Caco-2 (cell line): ENCODE data around the gene ARHGAP15. TPM values are rescaled to one million over a fixed set of nuclear protein-coding genes. Genes with fewer than 3 reads are reported as not detected.

Source experiments
- BruUV-seq: library from RNA; stranded (reverse); fragments of 400-500 nt; replicated peaks from 2 replicates; lab custom pipeline; 2021; lab: Mats Ljungman, UMichigan
- CTCF ChIA-PET: fragments of 300-600 bp; sonication (Branson Sonifier 250); formaldehyde crosslinking; loops from one replicate; lab custom pipeline; 2022; ENCODE audit warnings: antibody characterized with exemption; lab: Charles Lee
- POLR2A ChIA-PET: fragments of 300-600 bp; sonication (Branson Sonifier 250); formaldehyde crosslinking; loops from one replicate; lab custom pipeline; 2022; ENCODE audit warnings: antibody characterized with exemption; lab: Charles Lee
- DNase-seq, 2 experiments: peaks; one replicate each; pipeline versions ENCODE4 v3.0.0 to v3.0.0-alpha.2; 2020 to 2022
- H3K27me3 ChIP-seq: replicated peaks from 2 replicates; pipeline ENCODE4 v1.6.0; 2011; ENCODE audit warnings: low read length; ENCODE audit not compliant: control insufficient read depth, insufficient read depth
- H3K36me3 ChIP-seq: 2 replicates; pipeline ENCODE4 v1.5.1; 2011; ENCODE audit warnings: low read length; ENCODE audit not compliant: control insufficient read depth, insufficient read depth
- H3K4me1 ChIP-seq: fragments of 250-450 bp; sonication (Bioruptor Pico); 2 replicates; pipeline ENCODE4 v1.5.1; 2020; ENCODE audit warnings: mild to moderate bottlenecking
- H3K4me3 ChIP-seq: 2 replicates; pipeline ENCODE4 v1.5.1; 2011; ENCODE audit warnings: low read depth, mild to moderate bottlenecking, control low read depth, low read length
- H3K9me3 ChIP-seq: fragments of 250-450 bp; sonication (Bioruptor Pico); 2 replicates; pipeline ENCODE4 v1.5.1; 2020; ENCODE audit warnings: mild to moderate bottlenecking, moderate library complexity
- H3K27ac Mint-ChIP-seq: one replicate; pipeline ENCODE4 v1.8.0; 2022; ENCODE audit warnings: mixed read lengths; ENCODE audit not compliant: unreplicated experiment
- H3K27me3 Mint-ChIP-seq: one replicate; pipeline ENCODE4 v1.8.0; 2022; ENCODE audit warnings: mixed read lengths; ENCODE audit not compliant: insufficient read depth, unreplicated experiment
- H3K36me3 Mint-ChIP-seq: one replicate; pipeline ENCODE4 v1.8.0; 2022; ENCODE audit warnings: mild to moderate bottlenecking, mixed read lengths; ENCODE audit not compliant: insufficient read depth, unreplicated experiment
- H3K4me1 Mint-ChIP-seq: one replicate; pipeline ENCODE4 v1.8.0; 2022; ENCODE audit warnings: low read depth, mixed read lengths; ENCODE audit not compliant: unreplicated experiment
- H3K4me3 Mint-ChIP-seq: one replicate; pipeline ENCODE4 v1.8.0; 2022; ENCODE audit warnings: mild to moderate bottlenecking, moderate library complexity, mixed read lengths; ENCODE audit not compliant: unreplicated experiment
- H3K9me3 Mint-ChIP-seq: one replicate; pipeline ENCODE4 v1.8.0; 2022; ENCODE audit warnings: mixed read lengths; ENCODE audit not compliant: unreplicated experiment
- intact Hi-C: fragments of 100-400 bp; cut with micrococcal nuclease; formaldehyde crosslinking; loops from one replicate; pipeline ENCODE4 v1.10.0; 2022; ENCODE audit not compliant: unreplicated experiment
- total RNA-seq: library from RNA; stranded (reverse); gene quantifications from 2 replicates; pipeline ENCODE4 v1.2.3, GENCODE V29; 2022
- TF ChIP-seq, protein P1 (sequence below), 2 experiments: fragments of 200-600 bp in 1 of 2; IDR thresholded peaks; 1 replicate in 1 of 2; 2 replicates in 1 of 2; pipeline versions ENCODE4 v1.5.1 to v1.8.0; 2011 to 2022; ENCODE audit warnings: antibody characterized with exemption in 1 of 2, control low read depth in 1 of 2, inconsistent platforms in 1 of 2, low read depth in 1 of 2, low read length in 1 of 2, mild to moderate bottlenecking in 1 of 2, moderate library complexity in 1 of 2; ENCODE audit not compliant: insufficient read depth in 1 of 2, severe bottlenecking in 1 of 2, unreplicated experiment in 1 of 2

Gene ARHGAP15
- total RNA-seq, 1 experiment from 2014 or later, result not detected

DNA sequence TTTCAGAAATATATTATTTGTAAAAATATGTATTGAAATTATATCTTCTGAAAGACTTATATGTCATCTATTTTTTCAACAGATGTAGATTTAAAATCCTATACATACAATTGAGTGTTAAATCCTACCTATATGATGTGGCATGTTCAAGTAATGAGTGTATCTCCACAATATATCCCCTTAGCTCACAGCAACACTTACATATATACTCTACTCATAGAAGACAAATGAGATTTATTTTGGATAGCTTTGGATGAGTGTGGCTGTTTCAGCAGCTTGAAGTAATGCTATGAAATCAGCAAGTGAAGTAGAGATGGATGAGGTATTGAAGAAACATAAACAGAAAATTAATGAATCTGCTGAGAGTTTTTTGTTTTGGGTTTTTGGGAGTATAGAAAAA, 263.1 kb downstream of the ARHGAP15 start:
- Histone ChIP-seq H3K27me3 (no peaks in the 10 kb centered on the region), H3K4me3 (no peak overlapping the region), H3K4me1 (no peaks in the 10 kb centered on the region), H3K36me3 (no peaks in the 10 kb centered on the region), H3K9me3 (no peaks in the 10 kb centered on the region)
- TF ChIP-seq, protein P1, sequence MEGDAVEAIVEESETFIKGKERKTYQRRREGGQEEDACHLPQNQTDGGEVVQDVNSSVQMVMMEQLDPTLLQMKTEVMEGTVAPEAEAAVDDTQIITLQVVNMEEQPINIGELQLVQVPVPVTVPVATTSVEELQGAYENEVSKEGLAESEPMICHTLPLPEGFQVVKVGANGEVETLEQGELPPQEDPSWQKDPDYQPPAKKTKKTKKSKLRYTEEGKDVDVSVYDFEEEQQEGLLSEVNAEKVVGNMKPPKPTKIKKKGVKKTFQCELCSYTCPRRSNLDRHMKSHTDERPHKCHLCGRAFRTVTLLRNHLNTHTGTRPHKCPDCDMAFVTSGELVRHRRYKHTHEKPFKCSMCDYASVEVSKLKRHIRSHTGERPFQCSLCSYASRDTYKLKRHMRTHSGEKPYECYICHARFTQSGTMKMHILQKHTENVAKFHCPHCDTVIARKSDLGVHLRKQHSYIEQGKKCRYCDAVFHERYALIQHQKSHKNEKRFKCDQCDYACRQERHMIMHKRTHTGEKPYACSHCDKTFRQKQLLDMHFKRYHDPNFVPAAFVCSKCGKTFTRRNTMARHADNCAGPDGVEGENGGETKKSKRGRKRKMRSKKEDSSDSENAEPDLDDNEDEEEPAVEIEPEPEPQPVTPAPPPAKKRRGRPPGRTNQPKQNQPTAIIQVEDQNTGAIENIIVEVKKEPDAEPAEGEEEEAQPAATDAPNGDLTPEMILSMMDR (IDR thresholded peaks at IDR 0.05; ENCODE audit: insufficient read depth in 1 of 2, low read depth in 1 of 2, low read length in 1 of 2, severe bottlenecking in 1 of 2, unreplicated experiment in 1 of 2), result no peak
- DNase-seq, result no peak
- Mint-ChIP-seq H3K9me3 (no peaks in the 10 kb centered on the region), H3K4me1 (no peaks in the 10 kb centered on the region), H3K27ac (no peak overlapping the region), H3K36me3 (no peaks in the 10 kb centered on the region), H3K27me3 (peaks cover 3% of the 10 kb centered on the region), H3K4me3 (no peak overlapping the region)
- POLR2A ChIA-PET, result no interaction called here
- intact Hi-C loops, result no loop called here
- BruUV-seq, result no TSS peak
- CTCF ChIA-PET, result no interaction called here

DNA sequence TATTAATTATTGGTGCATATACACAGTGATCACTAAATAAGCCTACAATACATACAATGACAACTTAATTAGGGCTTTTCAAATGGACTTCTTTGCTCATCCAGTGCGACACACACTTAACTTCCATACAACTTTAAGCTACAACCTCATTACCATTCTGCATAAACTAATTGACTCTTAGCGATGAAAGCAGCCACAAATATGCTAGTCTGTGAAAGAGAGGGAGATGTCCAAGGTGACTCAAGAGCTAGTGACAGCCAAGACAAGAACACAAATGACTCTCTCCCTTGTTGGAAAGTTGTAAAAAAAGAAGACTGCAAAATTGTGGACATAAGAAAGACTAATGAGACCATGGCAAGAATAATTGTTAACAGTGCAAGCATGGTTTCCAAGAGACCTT, 264.8 kb downstream of the ARHGAP15 start:
- Histone ChIP-seq H3K4me3 (no peak overlapping the region), H3K9me3 (no peaks in the 10 kb centered on the region), H3K36me3 (no peaks in the 10 kb centered on the region), H3K4me1 (no peaks in the 10 kb centered on the region), H3K27me3 (no peaks in the 10 kb centered on the region)
- BruUV-seq, result no TSS peak
- no peaks in the 10 kb centered on the region for H3K9me3 Mint-ChIP-seq
- ChIA-PET CTCF (no interaction called here), POLR2A (no interaction called here)
- intact Hi-C loops, result no loop called here
- no peak overlapping the region for H3K4me3 Mint-ChIP-seq
- no peaks in the 10 kb centered on the region for H3K36me3 Mint-ChIP-seq
- H3K4me1 Mint-ChIP-seq, result no peaks in the 10 kb centered on the region
- TF ChIP-seq, protein P1 (IDR thresholded peaks at IDR 0.05; ENCODE audit: insufficient read depth in 1 of 2, low read depth in 1 of 2, low read length in 1 of 2, severe bottlenecking in 1 of 2, unreplicated experiment in 1 of 2), result no peak
- DNase-seq, result no peak
- H3K27ac Mint-ChIP-seq, result no peak overlapping the region
- H3K27me3 Mint-ChIP-seq, result peaks cover 3% of the 10 kb centered on the region

DNA sequence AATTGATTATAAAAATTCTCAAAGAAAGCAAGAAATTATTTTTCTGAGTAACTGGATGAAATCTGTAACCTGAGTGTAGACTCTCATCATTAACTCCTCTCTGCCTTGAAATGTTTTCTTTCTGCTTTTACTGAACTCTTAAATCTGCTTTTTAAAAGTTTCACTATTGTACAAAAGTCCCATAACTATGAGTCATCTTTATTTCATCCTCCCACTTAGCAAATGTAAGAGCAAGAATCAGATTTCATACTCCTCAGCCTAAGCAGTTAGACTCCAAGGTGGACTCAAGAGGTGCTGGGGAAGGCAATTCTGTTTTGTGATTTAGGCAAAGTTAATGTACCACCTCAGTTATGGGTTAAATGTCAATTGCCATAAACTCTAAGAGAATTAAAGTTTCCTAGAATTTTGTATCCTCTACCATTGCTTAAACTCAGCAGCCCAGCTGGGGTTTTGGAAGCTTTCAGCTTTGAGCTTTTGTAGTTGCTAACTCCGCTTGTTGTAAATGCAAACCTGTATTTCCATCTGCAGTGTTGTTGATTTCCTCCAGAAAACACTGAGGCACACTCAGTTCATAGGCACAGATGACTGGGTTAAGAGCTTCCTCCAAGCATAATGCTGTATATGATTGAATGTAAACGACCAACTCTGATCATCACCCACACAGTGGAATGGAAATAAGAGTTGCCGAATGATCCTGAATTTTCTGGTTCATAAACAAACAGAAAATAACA, 268.8 kb downstream of the ARHGAP15 start:
- Mint-ChIP-seq H3K9me3 (no peaks in the 10 kb centered on the region), H3K4me1 (no peaks in the 10 kb centered on the region), H3K4me3 (no peak overlapping the region), H3K36me3 (no peaks in the 10 kb centered on the region), H3K27ac (no peak overlapping the region), H3K27me3 (no peaks in the 10 kb centered on the region)
- Histone ChIP-seq H3K9me3 (no peaks in the 10 kb centered on the region), H3K27me3 (no peaks in the 10 kb centered on the region), H3K4me3 (no peak overlapping the region), H3K4me1 (no peaks in the 10 kb centered on the region), H3K36me3 (no peaks in the 10 kb centered on the region)
- BruUV-seq, result no TSS peak
- TF ChIP-seq, protein P1 (IDR thresholded peaks at IDR 0.05; ENCODE audit: insufficient read depth in 1 of 2, low read depth in 1 of 2, low read length in 1 of 2, severe bottlenecking in 1 of 2, unreplicated experiment in 1 of 2), result no peak
- intact Hi-C loops, result no loop called here
- POLR2A ChIA-PET, result no interaction called here
- DNase-seq, result no peak
- CTCF ChIA-PET, result no interaction called here
